MCF 10A (cell line): ENCODE measurements around the gene GDAP1L1. TPM values are rescaled to one million over a fixed set of nuclear protein-coding genes. Genes with fewer than 3 reads are reported as not detected.
"Not testable (repeated sequence)": the region's sequence is repeated elsewhere in the genome, so short reads cannot be mapped to it uniquely, and the experiment has no call there.

Source experiments
- BruUV-seq: library from RNA; stranded (reverse); fragments of 400-500 nt; replicated peaks from 2 replicates; lab custom pipeline; 2021; lab: Mats Ljungman, UMichigan
- CTCF ChIA-PET: fragments of 300-600 bp; sonication (Branson Sonifier 250); formaldehyde crosslinking; extraction: SDS; loops from one replicate; lab custom pipeline; 2021; ENCODE audit warnings: antibody characterized with exemption, inconsistent platforms; lab: Yijun Ruan, JAX
- POLR2A ChIA-PET: fragments of 300-600, 350-650 bp; sonication (Branson Sonifier 250); formaldehyde crosslinking; extraction: SDS; loops from one replicate; lab custom pipeline; 2020; ENCODE audit warnings: antibody characterized with exemption, inconsistent platforms; lab: Yijun Ruan, JAX
- DNase-seq: peaks from one replicate; pipeline ENCODE4 v3.0.0-alpha.2; 2018; ENCODE audit not compliant: unreplicated experiment
- H3K27ac Mint-ChIP-seq: one replicate; pipeline ENCODE4 v1.8.0; 2022; ENCODE audit warnings: mild to moderate bottlenecking, low read depth, mixed read lengths; ENCODE audit not compliant: unreplicated experiment
- H3K27me3 Mint-ChIP-seq: one replicate; pipeline ENCODE4 v1.8.0; 2022; ENCODE audit warnings: mixed read lengths; ENCODE audit not compliant: insufficient read depth, unreplicated experiment
- H3K36me3 Mint-ChIP-seq: one replicate; pipeline ENCODE4 v1.8.0; 2022; ENCODE audit warnings: mild to moderate bottlenecking, moderate library complexity, mixed read lengths; ENCODE audit not compliant: insufficient read depth, unreplicated experiment
- H3K4me1 Mint-ChIP-seq: one replicate; pipeline ENCODE4 v1.8.0; 2022; ENCODE audit warnings: mixed read lengths; ENCODE audit not compliant: insufficient read depth, unreplicated experiment
- H3K4me3 Mint-ChIP-seq: one replicate; pipeline ENCODE4 v1.8.0; 2022; ENCODE audit warnings: mild to moderate bottlenecking, moderate library complexity, mixed read lengths; ENCODE audit not compliant: unreplicated experiment
- H3K9me3 Mint-ChIP-seq: one replicate; pipeline ENCODE4 v1.8.0; 2022; ENCODE audit warnings: mixed read lengths; ENCODE audit not compliant: unreplicated experiment
- CTCF ChIP-seq: fragments of 200-600 bp; IDR thresholded peaks from one replicate; pipeline ENCODE4 v1.8.0; 2022; ENCODE audit warnings: antibody characterized with exemption, mild to moderate bottlenecking; ENCODE audit not compliant: unreplicated experiment
- intact Hi-C: fragments of 100-400 bp; cut with micrococcal nuclease; formaldehyde crosslinking; loops from 2 replicates; pipeline ENCODE4 v1.14.1; 2022
- total RNA-seq: library from RNA; stranded (reverse); gene quantifications from 2 replicates; pipeline ENCODE4 v1.2.3, GENCODE V29; 2022

Gene GDAP1L1
- total RNA-seq, 1 experiment from 2014 or later = 0.37 TPM

GRCh38 chr20:44228465-44229258 is 18.4 kb upstream of the GDAP1L1 start:
- no peaks in the 10 kb centered on the region for H3K27me3 Mint-ChIP-seq
- intact Hi-C loops = no loop called here
- ChIA-PET POLR2A (no interaction called here), CTCF (interaction anchor here (0.7 to 2.3 kb wide), 8 partner anchors 10 to 238 kb away, joined by 3 to 16 read pairs (median 4); partner anchors contain the start of gene FITM2)
- DNase-seq = no peak
- no peaks in the 10 kb centered on the region for H3K9me3 Mint-ChIP-seq
- H3K4me1 Mint-ChIP-seq = no peaks in the 10 kb centered on the region
- TF ChIP-seq CTCF = no peak
- no peak overlapping the region for H3K4me3 Mint-ChIP-seq
- no TSS peak for BruUV-seq
- no peaks in the 10 kb centered on the region for H3K36me3 Mint-ChIP-seq
- H3K27ac Mint-ChIP-seq = no peak overlapping the region

- no peaks in the 10 kb centered on the region for H3K27me3 Mint-ChIP-seq
- H3K9me3 Mint-ChIP-seq = no peaks in the 10 kb centered on the region
- no peaks in the 10 kb centered on the region for H3K4me1 Mint-ChIP-seq
- H3K27ac Mint-ChIP-seq = no peak overlapping the region
- POLR2A ChIA-PET = no interaction called here
- intact Hi-C loops = no loop called here
- BruUV-seq = no TSS peak
- CTCF ChIA-PET = interaction anchor here (0.6 to 1.3 kb wide), 5 partner anchors 13 to 240 kb away, joined by 3 to 8 read pairs (median 4); partner anchors contain the start of gene FITM2
- no peaks in the 10 kb centered on the region for H3K36me3 Mint-ChIP-seq
- no peak overlapping the region for H3K4me3 Mint-ChIP-seq
- TF ChIP-seq CTCF = no peak
- peak; percentile 12 for DNase-seq
These were observed 15.9 kb upstream of the GDAP1L1 start for GRCh38 chr20:44231193-44231592.

- H3K36me3 Mint-ChIP-seq = peaks cover 5% of the 10 kb centered on the region
- H3K27ac Mint-ChIP-seq = no peak overlapping the region
- ChIA-PET CTCF (interaction anchor here (0.9 to 1.4 kb wide), 6 partner anchors 13 to 239 kb away, joined by 3 to 8 read pairs (median 4); partner anchors contain the start of gene FITM2), POLR2A (interaction anchor here (0.6 kb wide), 1 partner anchor 432 kb away, joined by 3 read pairs; no protein-coding TSS in a partner anchor)
- H3K4me3 Mint-ChIP-seq = no peak overlapping the region
- TF ChIP-seq CTCF = no peak
- intact Hi-C loops = no loop called here
- H3K4me1 Mint-ChIP-seq = no peaks in the 10 kb centered on the region
- no peaks in the 10 kb centered on the region for H3K9me3 Mint-ChIP-seq
- no peak for DNase-seq
- no TSS peak for BruUV-seq
- no peaks in the 10 kb centered on the region for H3K27me3 Mint-ChIP-seq
These were observed 15.2 kb upstream of the GDAP1L1 start for GRCh38 chr20:44231713-44232468.

GRCh38 chr20:44232469-44232856 is 14.6 kb upstream of the GDAP1L1 start:
- H3K4me3 Mint-ChIP-seq, DNase-seq, BruUV-seq, intact Hi-C loops, H3K4me1 Mint-ChIP-seq, H3K27ac Mint-ChIP-seq, H3K27me3 Mint-ChIP-seq, H3K36me3 Mint-ChIP-seq, H3K9me3 Mint-ChIP-seq, POLR2A ChIA-PET: not testable (repeated sequence)
- CTCF ChIA-PET = interaction anchor here (0.5 to 2.9 kb wide), 6 partner anchors 16 to 561 kb away, joined by 3 to 25 read pairs (median 4); partner anchors contain the start of gene FITM2
